SK-N-SH (cell line): ENCODE results near the gene TGFA. TPM values are rescaled to one million over a fixed set of nuclear protein-coding genes. Genes with fewer than 3 reads are reported as not detected.

Source experiments
- CTCF ChIA-PET: fragments of 300-600, 350-600 bp; formaldehyde crosslinking; extraction: SDS; loops from one replicate; lab custom pipeline; 2021; lab: Yijun Ruan, JAX
- POLR2A ChIA-PET: fragments of 350-600 bp; sonication (Branson Sonifier 250); formaldehyde crosslinking; extraction: SDS; loops from one replicate; lab custom pipeline; 2020; ENCODE audit warnings: antibody characterized with exemption, inconsistent platforms; lab: Yijun Ruan, JAX
- DNase-seq: peaks from one replicate; pipeline ENCODE4 v3.0.0; 2012
- H2AFZ ChIP-seq: fragments of 200-600 bp; sonication (generic); 2 replicates; pipeline ENCODE4 v1.8.1; 2016; ENCODE audit warnings: antibody characterized with exemption, mild to moderate bottlenecking, low read depth
- H3F3A ChIP-seq: fragments of 200-600 bp; sonication (generic); replicated peaks from 2 replicates; pipeline ENCODE3; 2016; ENCODE audit warnings: antibody characterized with exemption, mild to moderate bottlenecking; ENCODE audit not compliant: insufficient read depth
- H3K27ac ChIP-seq, 2 experiments: fragments of 200-500 bp in 1 of 2; fragments of 200-600 bp in 1 of 2; sonication (Bioruptor generic) in 1 of 2; sonication (generic), shearing (Covaris generic) in 1 of 2; 2 replicates each; pipeline versions ENCODE4 v1.5.1 to v1.6.1; 2014 to 2016; ENCODE audit warnings: low read depth in 2 of 2, inconsistent platforms in 1 of 2, low read length in 1 of 2, mild to moderate bottlenecking in 1 of 2, mixed read lengths in 1 of 2
- H3K27me3 ChIP-seq: fragments of 200-600 bp; sonication (generic), shearing (Covaris generic); 2 replicates; pipeline ENCODE4 v1.6.1; 2016; ENCODE audit warnings: mixed run types; ENCODE audit not compliant: insufficient read depth
- H3K36me3 ChIP-seq, 2 experiments: fragments of 200-500 bp in 1 of 2; fragments of 200-600 bp in 1 of 2; sonication (Bioruptor generic) in 1 of 2; sonication (generic) in 1 of 2; replicated peaks in 1 of 2; 2 replicates each; pipeline versions ENCODE3 to v1.5.1; 2014 to 2016; ENCODE audit warnings: low read length in 1 of 2, mild to moderate bottlenecking in 1 of 2; ENCODE audit not compliant: insufficient read depth in 2 of 2, control insufficient read depth in 1 of 2
- H3K4me1 ChIP-seq, 2 experiments: fragments of 200-500 bp in 1 of 2; fragments of 200-600 bp in 1 of 2; sonication (Bioruptor generic) in 1 of 2; sonication (generic), shearing (Covaris generic) in 1 of 2; 2 replicates each; pipeline versions ENCODE4 v1.5.1 to v1.6.1; 2014 to 2016; ENCODE audit warnings: low read depth in 1 of 2, low read length in 1 of 2, mixed run types in 1 of 2; ENCODE audit not compliant: insufficient read depth in 2 of 2, control insufficient read depth in 1 of 2
- H3K4me2 ChIP-seq: fragments of 200-600 bp; sonication (generic), shearing (Covaris generic); 2 replicates; pipeline ENCODE4 v1.6.1; 2017; ENCODE audit warnings: mixed run types
- H3K4me3 ChIP-seq, 2 experiments: fragments of 200-500 bp in 1 of 2; fragments of 200-600 bp in 1 of 2; sonication (Bioruptor generic) in 1 of 2; sonication (generic), shearing (Covaris generic) in 1 of 2; 2 replicates each; pipeline versions ENCODE4 v1.5.1 to v1.8.1; 2014 to 2016; ENCODE audit warnings: low read depth in 2 of 2, inconsistent platforms in 1 of 2, low read length in 1 of 2, mild to moderate bottlenecking in 1 of 2, mixed read lengths in 1 of 2, moderate library complexity in 1 of 2
- H3K79me2 ChIP-seq: fragments of 200-600 bp; sonication (generic); 2 replicates; pipeline ENCODE4 v1.8.1; 2017; ENCODE audit warnings: mild to moderate bottlenecking; ENCODE audit not compliant: insufficient read depth
- H3K9ac ChIP-seq: fragments of 200-600 bp; sonication (generic); 2 replicates; pipeline ENCODE4 v1.6.1; 2017; ENCODE audit warnings: mixed run types
- H3K9me2 ChIP-seq: fragments of 200-600 bp; sonication (generic); 2 replicates; pipeline ENCODE4 v1.6.1; 2017; ENCODE audit warnings: mixed run types
- H3K9me3 ChIP-seq: fragments of 200-600 bp; sonication (generic); 2 replicates; pipeline ENCODE4 v1.6.1; 2017; ENCODE audit warnings: mixed run types, mild to moderate bottlenecking, moderate library complexity
- H4K20me1 ChIP-seq: fragments of 200-600 bp; sonication (generic); 2 replicates; pipeline ENCODE4 v1.6.1; 2017; ENCODE audit warnings: mild to moderate bottlenecking, mixed run types; ENCODE audit not compliant: insufficient read depth
- ELF1 ChIP-seq: IDR thresholded peaks from 2 replicates; pipeline ENCODE4 v1.4.0; 2012
- EP300 ChIP-seq, 2 experiments: IDR thresholded peaks; 2 replicates each; pipeline versions ENCODE4 v1.4.0 to v1.6.1; 2012; ENCODE audit warnings: borderline replicate concordance in 1 of 2, low read depth in 1 of 2, low read length in 1 of 2
- EZH2phosphoT487 ChIP-seq: fragments of 200-600 bp; sonication (generic); IDR thresholded peaks from 2 replicates; pipeline ENCODE4 v1.6.1; 2017; ENCODE audit warnings: low read depth, mixed run types, mild to moderate bottlenecking, antibody characterized with exemption, moderate library complexity, borderline replicate concordance
- FOSL2 ChIP-seq: IDR thresholded peaks from 2 replicates; pipeline ENCODE4 v1.4.0; 2012; ENCODE audit warnings: low read depth, mild to moderate bottlenecking, moderate library complexity, borderline replicate concordance
- FOXM1 ChIP-seq: IDR thresholded peaks from 2 replicates; pipeline ENCODE4 v1.4.0; 2012; ENCODE audit warnings: low read depth, mild to moderate bottlenecking
- GABPA ChIP-seq: IDR thresholded peaks from 2 replicates; pipeline ENCODE4 v1.4.0; 2012; ENCODE audit warnings: low read depth, mild to moderate bottlenecking
- GATA2 ChIP-seq: sonication (generic); formaldehyde crosslinking; IDR thresholded peaks from 2 replicates; pipeline ENCODE4 v1.5.0; 2020; ENCODE audit warnings: mild to moderate bottlenecking, missing genetic modification reagents
- JUND ChIP-seq: IDR thresholded peaks from 2 replicates; pipeline ENCODE4 v1.4.0; 2012
- MXI1 ChIP-seq: IDR thresholded peaks from 2 replicates; pipeline ENCODE4 v1.6.1; 2012; ENCODE audit warnings: mild to moderate bottlenecking, low read depth, low read length, improper control_type of control experiment
- PBX3 ChIP-seq: IDR thresholded peaks from 2 replicates; pipeline ENCODE4; 2012
- RAD21 ChIP-seq: IDR thresholded peaks from 2 replicates; pipeline ENCODE4 v1.6.1; 2012; ENCODE audit warnings: mild to moderate bottlenecking, low read length
- RCOR1 ChIP-seq: fragments of 150-350 bp; IDR thresholded peaks from 2 replicates; pipeline ENCODE4 v1.6.1; 2017; ENCODE audit warnings: antibody characterized with exemption, low read length
- RXRA ChIP-seq: IDR thresholded peaks from 2 replicates; pipeline ENCODE4 v1.4.0; 2012; ENCODE audit warnings: low read depth, mild to moderate bottlenecking, borderline replicate concordance
- SMC3 ChIP-seq: IDR thresholded peaks from 2 replicates; pipeline ENCODE4 v1.6.1; 2012; ENCODE audit warnings: low read depth, low read length, improper control_type of control experiment
- TAF1 ChIP-seq: IDR thresholded peaks from 2 replicates; pipeline ENCODE4 v1.6.1; 2012; ENCODE audit warnings: low read depth, mild to moderate bottlenecking, low read length, moderate library complexity, borderline replicate concordance
- TCF12 ChIP-seq: IDR thresholded peaks from 2 replicates; pipeline ENCODE4 v1.4.0; 2012
- TEAD4 ChIP-seq: IDR thresholded peaks from 2 replicates; pipeline ENCODE4 v1.4.0; 2012; ENCODE audit warnings: mild to moderate bottlenecking, borderline replicate concordance; ENCODE audit not compliant: insufficient read depth
- USF1 ChIP-seq: IDR thresholded peaks from 2 replicates; pipeline ENCODE4 v1.4.0; 2012; ENCODE audit warnings: low read depth, borderline replicate concordance
- USF2 ChIP-seq: fragments of 150-350 bp; IDR thresholded peaks from 2 replicates; pipeline ENCODE4 v1.6.1; 2017; ENCODE audit warnings: antibody characterized with exemption, low read length, low read depth, borderline replicate concordance
- ZBTB33 ChIP-seq: IDR thresholded peaks from 2 replicates; pipeline ENCODE4 v1.4.0; 2012; ENCODE audit warnings: low read depth, borderline replicate concordance
- WGBS: methylation state at CpG from one replicate; pipeline ENCODE4 v1.1.6; 2017; ENCODE audit warnings: low lambda C conversion rate; 5-methylcytosine and 5-hydroxymethylcytosine counted together
- polyA plus RNA-seq, 3 experiments: library from polyadenylated mRNA; depleted of rRNA; stranded (reverse); fragments of >200 nt; gene quantifications; 2 replicates each; pipeline ENCODE4 v1.2.3, GENCODE V29; 2012

The TGFA gene
- polyA plus RNA-seq, 1 of the 3 experiments (the other 2 are of a cell fraction) = not detected

GRCh38 chr2:70433315-70433714 lies 120.3 kb downstream of the TGFA start:
- H3K27me3 ChIP-seq = no peaks in the 10 kb centered on the region
- no peak for TF ChIP-seq GABPA
- no peak for TF ChIP-seq ELF1
- no peak for TF ChIP-seq JUND
- TF ChIP-seq FOSL2 = no peak
- TF ChIP-seq EP300 (IDR thresholded peaks at IDR 0.05; ENCODE audit: borderline replicate concordance in 1 of 2, low read depth in 1 of 2, low read length in 1 of 2) = no peak
- no peak for TF ChIP-seq USF2
- no peak for TF ChIP-seq TAF1
- no peak for TF ChIP-seq FOXM1
- TF ChIP-seq PBX3 = no peak
- no peak for TF ChIP-seq EZH2phosphoT487
- no peak for TF ChIP-seq RAD21
- no peak for TF ChIP-seq SMC3
- TF ChIP-seq ZBTB33 = no peak
- POLR2A ChIA-PET = no interaction called here

GRCh38 chr2:70431716-70432347 lies 121.8 kb downstream of the TGFA start:
- no peaks in the 10 kb centered on the region for H3K9me3 ChIP-seq
- no peaks in the 10 kb centered on the region for H3K79me2 ChIP-seq
- no peaks in the 10 kb centered on the region for H3K27me3 ChIP-seq
- no peaks in the 10 kb centered on the region for H3F3A ChIP-seq
- no peak overlapping the region for H3K4me3 ChIP-seq
- WGBS = 16% methylated on average over 4 of the region's 4 CpGs
- no peaks in the 10 kb centered on the region for H3K36me3 ChIP-seq
- ChIA-PET CTCF (no interaction called here), POLR2A (no interaction called here)
- H3K9ac ChIP-seq = no peak overlapping the region
- no peak overlapping the region for H2AFZ ChIP-seq
- DNase-seq = no peak
- no peak overlapping the region for H3K27ac ChIP-seq
- no peaks in the 10 kb centered on the region for H4K20me1 ChIP-seq
- no peaks in the 10 kb centered on the region for H3K9me2 ChIP-seq
- H3K4me1 ChIP-seq = no peaks in the 10 kb centered on the region
- H3K4me2 ChIP-seq = no peak overlapping the region
- no peak for TF ChIP-seq GATA2 (CRISPR knock-in tag)
- TF ChIP-seq RCOR1 = no peak
- TF ChIP-seq USF2 = no peak
- TF ChIP-seq RXRA = no peak
- TF ChIP-seq TCF12 = no peak
- no peak for TF ChIP-seq USF1
- TF ChIP-seq EP300 (IDR thresholded peaks at IDR 0.05; ENCODE audit: borderline replicate concordance in 1 of 2, low read depth in 1 of 2, low read length in 1 of 2) = no peak
- TF ChIP-seq ZBTB33 = no peak
- no peak for TF ChIP-seq ELF1
- TF ChIP-seq MXI1 = no peak
- TF ChIP-seq JUND = no peak
- no peak for TF ChIP-seq TEAD4

More at GRCh38 chr2:70433315-70433714, 120.3 kb downstream of the TGFA start:
- Histone ChIP-seq H2AFZ (no peak overlapping the region), H3F3A (no peaks in the 10 kb centered on the region), H3K27ac (no peak overlapping the region), H3K36me3 (no peaks in the 10 kb centered on the region), H3K9ac (no peak overlapping the region), H3K79me2 (no peaks in the 10 kb centered on the region), H3K4me3 (no peak overlapping the region), H3K4me1 (no peaks in the 10 kb centered on the region), H3K4me2 (no peak overlapping the region), H3K9me2 (no peaks in the 10 kb centered on the region), H3K9me3 (no peaks in the 10 kb centered on the region), H4K20me1 (no peaks in the 10 kb centered on the region)
- no peak for DNase-seq
- CTCF ChIA-PET = no interaction called here
- 54% methylated on average over 1 of the region's 1 CpG for WGBS
